NCI-H524 treated with DMSO at 0.1 percent for 48 hours (cell line): ENCODE results near the gene CHAC2.
"Not testable (repeated sequence)": the region's sequence is repeated elsewhere in the genome, so short reads cannot be mapped to it uniquely, and the experiment has no call there.

Experiments
- DNase-seq: peaks from one replicate; lab custom pipeline; 2025; lab: John Stamatoyannopoulos, UW

Gene CHAC2

GRCh38 chr2:53778536-53779162, 11.0 kb downstream of the CHAC2 start:
- no peak for DNase-seq

- DNase-seq: peak; percentile 60
These were observed 12.5 kb downstream of the CHAC2 start for GRCh38 chr2:53780056-53780455.

- DNase-seq: no peak
These were observed 15.1 kb downstream of the CHAC2 start for GRCh38 chr2:53782676-53783075.

GRCh38 chr2:53784436-53784835, 16.8 kb downstream of the CHAC2 start:
- no peak for DNase-seq

GRCh38 chr2:53785366-53785765, 17.8 kb downstream of the CHAC2 start:
- no peak for DNase-seq

GRCh38 chr2:53786352-53786704, 18.7 kb downstream of the CHAC2 start:
- no peak for DNase-seq

GRCh38 chr2:53786705-53787613, 19.4 kb downstream of the CHAC2 start, which contains the start of the genes ASB3 and ERLEC1:
Gene ASB3 (minus strand): TSS chr2:53786953. CDS start chr2:53765572, 21,381 bp downstream.
Gene ERLEC1 (plus strand): TSS chr2:53787044. CDS start chr2:53787211, 167 bp downstream.
- peak; percentile 71 for DNase-seq

GRCh38 chr2:53787614-53788289, 20.1 kb downstream of the CHAC2 start:
- no peak for DNase-seq

- no peak for DNase-seq
These were observed 25.7 kb downstream of the CHAC2 start for GRCh38 chr2:53793261-53793660.

- no peak for DNase-seq
These were observed 26.2 kb downstream of the CHAC2 start for GRCh38 chr2:53793821-53794220.

GRCh38 chr2:53801547-53801946, 33.9 kb downstream of the CHAC2 start:
- no peak for DNase-seq

- no peak for DNase-seq
These were observed 35.1 kb downstream of the CHAC2 start for GRCh38 chr2:53802617-53803151.

- no peak for DNase-seq
These were observed 44.0 kb downstream of the CHAC2 start for GRCh38 chr2:53811601-53812000.

- DNase-seq: no peak
These were observed 45.5 kb downstream of the CHAC2 start for GRCh38 chr2:53813151-53813550.

GRCh38 chr2:53818854-53819435, 51.3 kb downstream of the CHAC2 start:
- no peak for DNase-seq

GRCh38 chr2:53819634-53820033, 52.0 kb downstream of the CHAC2 start:
- no peak for DNase-seq

- DNase-seq: no peak
These were observed 52.4 kb downstream of the CHAC2 start for GRCh38 chr2:53820048-53820447.

- DNase-seq: no peak
These were observed 53.1 kb downstream of the CHAC2 start for GRCh38 chr2:53820711-53821110.

GRCh38 chr2:53821810-53822209, 54.2 kb downstream of the CHAC2 start:
- DNase-seq: no peak

- DNase-seq: not testable (repeated sequence)
These were observed 56.0 kb downstream of the CHAC2 start for GRCh38 chr2:53823639-53824038.
